Kidney glomerular epithelial cell (primary cell): ENCODE results near the gene KYAT1.
A peak's percentile ranks its signal among the peaks of the same experiment; 100 is the strongest.

Experiments used
- DNase-seq: peaks from one replicate; lab custom pipeline; 2025; lab: John Stamatoyannopoulos, UW

The KYAT1 gene

GRCh38 chr9:128838338-128838737, 43.4 kb downstream of the KYAT1 start:
- DNase-seq: no peak

GRCh38 chr9:128836509-128837145, 45.1 kb downstream of the KYAT1 start:
- no peak for DNase-seq

DNA sequence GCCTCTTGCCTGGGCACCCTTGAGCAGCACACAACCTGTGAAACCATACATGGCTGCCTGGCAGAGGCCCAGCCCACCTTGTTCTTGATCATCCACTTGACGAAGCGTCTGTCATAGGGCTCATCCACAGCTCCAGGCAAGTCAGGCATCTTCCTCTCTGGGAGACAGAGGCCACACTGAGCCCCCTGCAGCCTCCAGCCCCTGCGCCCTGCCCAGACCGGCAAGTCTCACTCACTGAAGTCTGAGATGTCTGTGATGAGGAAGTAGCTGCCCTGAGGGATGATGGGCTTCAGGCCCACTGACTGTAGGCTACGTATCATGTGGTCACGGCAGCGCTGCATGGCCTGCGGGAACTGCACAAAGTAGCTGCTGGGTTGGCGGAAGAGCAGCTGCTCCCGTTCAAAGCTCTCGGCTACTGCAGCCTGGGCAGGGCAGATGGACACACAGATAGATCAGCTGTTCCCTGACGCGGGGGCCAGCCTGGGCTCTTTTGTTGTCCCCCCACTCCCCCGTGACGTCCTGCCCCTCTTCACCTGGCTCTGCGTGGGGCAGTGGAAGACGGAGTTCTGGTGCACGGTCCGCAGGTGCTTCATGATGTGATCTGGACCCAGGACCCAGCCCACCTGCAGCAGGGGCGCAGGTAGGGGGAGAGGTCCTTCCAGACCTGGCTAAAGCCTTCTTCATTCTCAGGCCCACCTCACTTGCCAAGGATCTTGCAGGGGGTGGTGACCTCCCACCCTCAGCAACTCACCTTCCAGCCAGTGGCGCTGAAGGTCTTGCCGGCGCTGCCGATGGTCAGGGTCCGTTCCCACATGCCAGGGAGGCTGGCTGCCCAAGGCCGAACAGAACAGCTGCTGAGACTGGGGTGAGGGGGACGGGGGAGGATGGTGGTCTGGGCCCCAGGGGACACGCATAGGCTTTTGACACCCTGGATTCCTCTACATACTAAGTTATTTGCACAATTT, 46.2 kb downstream of the KYAT1 start:
- no peak for DNase-seq

DNA sequence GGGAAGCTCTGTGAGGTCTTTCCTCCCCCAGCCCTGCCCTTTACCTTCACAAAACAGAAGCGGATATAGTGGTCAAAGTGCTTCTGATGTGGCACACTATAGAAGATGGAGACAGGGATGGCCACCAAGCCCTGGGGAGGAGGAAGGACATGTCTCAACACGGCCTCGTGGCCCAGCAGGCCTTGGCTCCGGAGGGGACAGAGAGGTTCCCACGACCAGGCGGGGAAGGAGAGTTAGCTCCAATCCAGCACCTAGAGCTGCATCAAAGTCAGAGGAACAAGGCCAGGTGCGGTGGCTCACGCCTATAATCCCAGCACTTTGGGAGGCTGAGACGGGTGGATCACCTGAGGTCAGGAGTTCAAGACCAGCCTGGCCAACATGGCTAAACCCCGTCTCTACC, 48.1 kb downstream of the KYAT1 start:
- no peak for DNase-seq

GRCh38 chr9:128829477-128830251, 52.1 kb downstream of the KYAT1 start, which contains the start of gene SPOUT1:
Gene SPOUT1, minus strand, starts transcription at chr9:128829794. Its CDS starts 14 bp downstream, at chr9:128829780.
- DNase-seq: peak; percentile 90

- DNase-seq: no peak
Observed at GRCh38 chr9:128828719-128829452, 52.9 kb downstream of the KYAT1 start.

GRCh38 chr9:128828267-128828666, 53.5 kb downstream of the KYAT1 start:
- no peak for DNase-seq

DNA sequence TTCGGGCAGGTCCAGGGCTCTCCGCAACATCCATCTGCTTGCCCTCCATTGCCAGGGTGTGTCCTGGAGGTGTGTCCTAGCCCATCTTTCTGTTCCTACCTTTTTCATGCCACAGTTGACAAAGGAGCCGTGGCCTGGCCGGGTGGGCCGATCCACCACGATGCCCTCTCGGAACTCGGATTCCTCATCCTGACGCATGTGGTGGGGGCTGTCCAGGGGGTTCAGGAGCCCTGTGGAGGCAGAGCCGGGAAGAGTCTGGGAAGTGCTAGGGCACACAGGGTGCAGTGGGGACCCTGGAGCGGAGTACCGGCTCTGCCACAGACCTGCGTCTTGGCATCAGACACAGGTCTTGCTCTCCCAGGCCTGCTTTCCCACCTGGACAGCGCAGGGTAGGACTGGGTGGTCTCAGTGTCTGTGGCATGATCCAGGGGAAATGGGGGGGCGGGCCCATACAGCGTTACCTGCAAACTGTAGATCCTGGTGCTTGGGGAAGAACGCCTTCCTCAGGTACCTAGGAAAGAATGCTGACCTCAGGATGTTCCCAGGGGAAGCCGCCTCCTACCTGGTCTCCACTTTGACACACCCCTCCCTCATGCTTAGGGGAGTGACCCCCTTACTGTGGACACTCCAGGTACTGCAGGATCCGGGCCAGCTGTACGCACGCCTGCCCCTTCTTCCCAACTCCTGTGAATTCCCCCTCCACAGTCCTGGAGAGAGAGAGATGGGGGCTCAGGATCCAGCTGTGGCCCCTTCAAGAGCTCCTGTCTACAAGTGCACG, 55.6 kb downstream of the KYAT1 start:
- no peak for DNase-seq

GRCh38 chr9:128824911-128825310, 56.8 kb downstream of the KYAT1 start:
- DNase-seq: no peak

DNA sequence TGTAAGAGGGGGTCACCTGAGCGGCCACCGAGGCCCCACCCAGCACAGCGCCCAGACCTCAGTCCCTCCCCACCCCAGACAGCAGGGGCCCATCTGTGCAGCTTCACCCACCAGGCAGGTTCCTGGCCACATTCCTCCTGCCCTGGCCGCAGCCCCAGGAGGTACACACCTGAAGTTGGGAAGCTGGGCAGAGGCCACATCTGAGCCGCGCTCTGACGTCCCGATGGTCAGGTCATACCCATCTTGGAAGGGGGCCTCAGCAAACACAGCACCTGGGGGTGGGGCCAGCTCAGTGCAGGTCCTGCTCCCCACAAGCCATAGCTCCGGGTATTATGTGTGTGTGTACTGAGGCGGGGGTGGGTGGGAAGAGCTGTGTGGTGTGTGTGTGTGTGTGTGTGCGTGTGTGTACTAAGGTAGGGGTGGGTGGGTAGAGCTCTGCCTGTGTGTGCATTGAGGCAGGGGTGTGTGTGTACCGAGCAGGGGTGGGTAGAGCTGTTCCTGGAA, 57.8 kb downstream of the KYAT1 start:
- no peak for DNase-seq

DNA sequence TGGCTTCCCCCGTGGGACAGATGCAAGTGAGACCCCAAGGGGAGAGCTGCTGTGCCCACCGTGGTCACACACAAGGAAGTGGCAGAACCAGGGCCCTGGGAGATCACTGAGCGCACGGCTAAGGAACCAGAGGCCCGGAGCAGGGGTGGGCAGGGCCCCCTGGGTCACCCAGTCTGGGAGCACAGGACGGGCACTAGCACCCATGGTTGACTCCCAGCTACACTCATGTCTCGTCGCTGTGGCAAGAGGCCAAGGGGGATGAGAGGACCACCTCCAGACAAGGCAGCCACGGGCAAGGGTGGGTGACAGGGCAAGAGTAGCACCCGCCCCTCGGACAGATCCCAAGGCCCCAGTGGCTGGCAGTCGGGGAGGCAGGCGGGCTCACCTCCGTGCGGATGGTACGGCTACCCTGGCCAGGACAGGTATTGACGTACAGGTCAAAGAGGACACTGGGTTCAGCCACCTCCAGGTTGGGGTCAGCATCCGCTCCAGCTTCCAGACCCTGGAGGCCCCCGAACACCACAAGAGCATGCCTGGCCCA, 58.3 kb downstream of the KYAT1 start:
- DNase-seq: no peak

- no peak for DNase-seq
Observed at GRCh38 chr9:128822407-128823042, 59.2 kb downstream of the KYAT1 start.

DNA sequence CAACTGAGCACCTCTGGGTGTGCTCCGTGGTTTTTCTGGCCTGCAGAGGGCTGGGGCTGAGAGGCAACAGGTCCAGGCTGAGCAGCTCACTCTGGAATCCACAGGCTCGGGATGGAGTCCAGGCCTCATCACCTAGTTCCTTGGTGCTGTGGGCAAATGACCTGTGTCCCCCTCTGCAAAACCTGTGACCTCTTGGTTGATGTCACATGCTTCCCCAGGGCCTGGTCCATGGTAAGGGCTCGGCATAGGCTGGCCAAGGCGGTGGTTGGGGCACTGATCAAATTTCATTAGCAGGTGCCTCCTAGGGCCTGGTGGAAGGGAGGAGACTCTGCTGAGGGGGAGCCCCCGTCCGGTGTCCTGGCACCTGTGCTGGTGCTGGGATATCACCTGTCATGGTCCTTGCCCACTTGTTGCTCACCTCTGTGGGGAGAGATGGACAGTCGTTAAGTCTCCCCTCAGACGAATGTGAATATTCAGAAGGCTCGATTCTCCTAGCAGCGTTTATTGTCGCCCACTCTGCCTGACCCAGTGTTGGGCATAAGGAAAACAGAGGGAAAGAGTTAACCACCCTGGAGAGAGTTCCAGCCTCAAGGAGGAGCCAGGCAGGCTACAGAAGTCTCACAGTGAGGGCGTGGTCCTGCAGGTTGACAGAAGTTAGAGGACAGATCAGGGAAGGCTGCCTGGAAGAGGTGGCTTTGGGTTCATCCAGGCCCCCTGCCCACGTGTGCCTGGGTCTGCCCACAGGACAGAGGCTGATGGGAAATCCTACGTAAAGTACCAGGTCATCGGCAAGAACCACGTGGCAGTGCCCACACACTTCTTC, 60.0 kb downstream of the KYAT1 start:
- no peak for DNase-seq

DNA sequence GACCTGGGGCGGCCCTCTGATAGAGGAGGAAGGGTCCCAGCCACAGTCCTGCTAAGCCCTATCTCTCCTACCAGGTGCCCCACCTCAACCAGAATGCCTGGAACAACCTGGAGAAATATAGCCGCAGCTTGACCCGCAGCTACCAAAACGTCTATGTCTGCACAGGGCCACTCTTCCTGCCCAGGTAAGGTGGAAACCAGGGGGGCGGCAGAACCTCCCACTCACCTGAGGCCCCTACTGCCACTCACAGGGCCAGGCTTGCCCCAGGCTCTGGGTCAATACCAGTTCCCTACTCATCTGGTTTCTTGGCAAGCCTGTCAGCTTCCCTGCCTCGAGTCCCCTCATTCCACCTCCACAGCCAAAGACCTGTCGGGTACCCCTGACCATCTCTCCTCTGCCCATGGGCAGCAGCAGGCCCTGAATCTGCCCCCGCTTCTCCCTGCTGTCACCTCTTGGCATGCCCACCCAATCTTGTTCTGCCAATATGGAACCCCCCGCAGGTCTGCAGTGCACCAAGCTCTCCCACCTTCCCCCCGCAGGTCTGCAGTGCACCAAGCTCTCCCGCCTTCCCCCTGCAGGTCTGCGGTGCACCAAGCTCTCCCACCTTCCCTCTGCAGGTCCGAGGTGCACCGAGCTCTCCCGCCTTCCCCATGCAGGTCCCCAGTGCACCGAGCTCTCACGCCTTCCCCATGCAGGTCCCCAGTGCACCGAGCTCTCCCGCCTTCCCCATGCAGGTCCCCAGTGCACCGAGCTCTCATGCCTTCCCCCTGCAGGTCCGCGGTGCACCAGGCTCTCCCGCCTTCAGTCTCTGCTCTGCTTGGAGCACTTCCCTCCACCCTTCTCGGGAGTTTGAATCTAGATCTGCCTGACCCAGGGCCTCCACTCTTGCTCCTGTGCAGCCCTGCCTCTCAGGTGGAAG, 60.8 kb downstream of the KYAT1 start:
- DNase-seq: no peak

DNA sequence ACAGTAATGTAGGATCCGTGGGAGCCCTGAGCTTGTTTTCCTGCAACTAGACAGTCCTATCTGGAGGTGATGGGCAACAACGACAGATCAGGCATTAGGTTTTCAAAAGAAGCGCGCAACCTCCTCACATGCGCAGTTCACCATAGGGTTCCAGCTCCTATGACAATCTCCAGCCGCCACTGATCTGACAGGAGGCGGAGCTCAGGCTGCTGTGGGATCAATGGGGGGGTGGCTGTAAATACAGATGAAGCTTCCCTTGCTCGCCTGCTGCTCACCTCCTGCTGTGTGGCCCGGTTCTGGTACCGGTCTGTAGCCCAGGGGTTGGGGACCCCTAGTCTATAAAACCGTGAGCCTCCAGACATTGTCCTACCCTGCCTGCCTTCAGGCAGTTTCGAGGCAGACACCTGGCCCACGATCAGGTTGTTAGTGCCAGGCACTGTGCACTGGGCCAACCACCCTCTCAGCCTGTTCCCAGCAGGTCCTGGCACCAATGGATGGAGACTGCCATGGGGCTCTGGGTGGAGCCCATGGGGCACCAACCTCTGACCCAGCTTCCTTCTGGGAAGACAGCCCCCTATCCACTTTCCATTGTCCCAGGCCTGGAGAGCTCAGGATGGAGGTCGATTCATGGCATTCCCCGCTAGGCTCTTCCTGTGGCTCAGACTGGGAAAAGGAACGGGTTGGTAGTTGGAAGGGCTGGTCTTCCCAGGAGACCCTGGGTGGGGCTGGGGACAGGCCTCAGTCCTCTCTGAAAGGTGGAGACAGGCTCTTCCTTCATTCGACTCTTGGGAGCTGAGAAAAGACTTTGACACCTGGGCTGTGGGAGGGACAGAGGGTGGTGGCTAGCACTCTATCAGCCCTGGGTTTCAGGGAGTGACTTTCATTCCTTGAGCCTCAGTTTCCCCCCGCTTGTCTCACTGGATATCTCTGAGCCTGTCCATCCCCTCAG, 61.8 kb downstream of the KYAT1 start:
- no peak for DNase-seq

- no peak for DNase-seq
Observed at GRCh38 chr9:128818839-128819715, 62.7 kb downstream of the KYAT1 start.
